HS-27A (cell line): ENCODE measurements around the gene CYLC2.

Source experiments
- DNase-seq: peaks from one replicate; pipeline ENCODE4 v3.0.0-alpha.2; 2012; ENCODE audit warnings: low read depth, missing footprints

The CYLC2 gene

GRCh38 chr9:102995033-102995432 is at the start of gene CYLC2:
Gene CYLC2 (plus strand): TSS chr9:102995333. CDS start chr9:102995381, 48 bp downstream.
- DNase-seq, result no peak

GRCh38 chr9:102950346-102950745 is 44.8 kb upstream of the CYLC2 start:
- DNase-seq, result no peak

GRCh38 chr9:102966999-102967398 is 28.1 kb upstream of the CYLC2 start:
- no peak for DNase-seq

GRCh38 chr9:102967979-102968378 is 27.2 kb upstream of the CYLC2 start:
- DNase-seq, result no peak

GRCh38 chr9:102972780-102973179 is 22.4 kb upstream of the CYLC2 start:
- DNase-seq, result no peak

GRCh38 chr9:102974530-102974929 is 20.6 kb upstream of the CYLC2 start:
- DNase-seq, result no peak

- DNase-seq, result no peak
These were observed 19.9 kb upstream of the CYLC2 start for GRCh38 chr9:102975251-102975650.

- no peak for DNase-seq
These were observed 9.8 kb upstream of the CYLC2 start for GRCh38 chr9:102985162-102985895.

GRCh38 chr9:102986425-102986824 is 8.7 kb upstream of the CYLC2 start:
- DNase-seq, result no peak

- DNase-seq, result no peak
These were observed 8.6 kb downstream of the CYLC2 start for GRCh38 chr9:103003689-103004088.

- DNase-seq, result no peak
These were observed 19.1 kb downstream of the CYLC2 start for GRCh38 chr9:103014242-103014641.

GRCh38 chr9:103025796-103026195 is 30.7 kb downstream of the CYLC2 start:
- DNase-seq, result no peak

GRCh38 chr9:103037508-103038477 is 42.7 kb downstream of the CYLC2 start:
- DNase-seq, result no peak

GRCh38 chr9:103041961-103042360 is 46.8 kb downstream of the CYLC2 start:
- DNase-seq, result no peak
